Endothelial cell (in vitro differentiated cells): ENCODE measurements around the gene TNFRSF19. TPM values are rescaled to one million over a fixed set of nuclear protein-coding genes. Genes with fewer than 3 reads are reported as not detected.
"Not testable (repeated sequence)": the region's sequence is repeated elsewhere in the genome, so short reads cannot be mapped to it uniquely, and the experiment has no call there.

Experiments
- DNase-seq: peaks from one replicate; pipeline ENCODE4 v3.0.0; 2021; ENCODE audit warnings: low spot score
- H3K27ac Mint-ChIP-seq: one replicate; pipeline ENCODE4 v1.8.0; 2021; ENCODE audit warnings: mixed read lengths, inconsistent platforms; ENCODE audit not compliant: unreplicated experiment
- H3K27me3 Mint-ChIP-seq: one replicate; pipeline ENCODE4 v1.8.0; 2021; ENCODE audit warnings: mild to moderate bottlenecking, moderate library complexity, mixed read lengths, inconsistent platforms; ENCODE audit not compliant: unreplicated experiment
- H3K36me3 Mint-ChIP-seq: one replicate; pipeline ENCODE4 v1.8.0; 2021; ENCODE audit warnings: mild to moderate bottlenecking, low read depth, mixed read lengths, inconsistent platforms; ENCODE audit not compliant: unreplicated experiment
- H3K4me1 Mint-ChIP-seq: one replicate; pipeline ENCODE4 v1.8.0; 2021; ENCODE audit warnings: mild to moderate bottlenecking, mixed read lengths, inconsistent platforms; ENCODE audit not compliant: unreplicated experiment
- H3K4me3 Mint-ChIP-seq: one replicate; pipeline ENCODE4 v1.8.0; 2021; ENCODE audit warnings: mild to moderate bottlenecking, mixed read lengths, inconsistent platforms; ENCODE audit not compliant: unreplicated experiment
- H3K9me3 Mint-ChIP-seq: one replicate; pipeline ENCODE4 v1.8.0; 2021; ENCODE audit warnings: mixed read lengths, inconsistent platforms; ENCODE audit not compliant: unreplicated experiment
- total RNA-seq: library from RNA; stranded (reverse); fragmentation: NEBNext Ultra II Directional; extraction: Animal tissue kit (Norgen Biotek cat#: 25700); gene quantifications from one replicate; pipeline ENCODE4 v1.2.1, GENCODE V29; 2021; ENCODE audit not compliant: unreplicated experiment
- TF ChIP-seq, protein P1 (sequence below): fragments of 200-600 bp; sonication (generic); IDR thresholded peaks from one replicate; pipeline ENCODE4 v1.5.0; 2021; ENCODE audit warnings: antibody characterized with exemption; ENCODE audit not compliant: unreplicated experiment

The TNFRSF19 gene
- total RNA-seq, 1 donor from 2014 or later: 8.8 TPM

GRCh38 chr13:23673867-23674605, 103.8 kb downstream of the TNFRSF19 start:
- TF ChIP-seq, protein P1, sequence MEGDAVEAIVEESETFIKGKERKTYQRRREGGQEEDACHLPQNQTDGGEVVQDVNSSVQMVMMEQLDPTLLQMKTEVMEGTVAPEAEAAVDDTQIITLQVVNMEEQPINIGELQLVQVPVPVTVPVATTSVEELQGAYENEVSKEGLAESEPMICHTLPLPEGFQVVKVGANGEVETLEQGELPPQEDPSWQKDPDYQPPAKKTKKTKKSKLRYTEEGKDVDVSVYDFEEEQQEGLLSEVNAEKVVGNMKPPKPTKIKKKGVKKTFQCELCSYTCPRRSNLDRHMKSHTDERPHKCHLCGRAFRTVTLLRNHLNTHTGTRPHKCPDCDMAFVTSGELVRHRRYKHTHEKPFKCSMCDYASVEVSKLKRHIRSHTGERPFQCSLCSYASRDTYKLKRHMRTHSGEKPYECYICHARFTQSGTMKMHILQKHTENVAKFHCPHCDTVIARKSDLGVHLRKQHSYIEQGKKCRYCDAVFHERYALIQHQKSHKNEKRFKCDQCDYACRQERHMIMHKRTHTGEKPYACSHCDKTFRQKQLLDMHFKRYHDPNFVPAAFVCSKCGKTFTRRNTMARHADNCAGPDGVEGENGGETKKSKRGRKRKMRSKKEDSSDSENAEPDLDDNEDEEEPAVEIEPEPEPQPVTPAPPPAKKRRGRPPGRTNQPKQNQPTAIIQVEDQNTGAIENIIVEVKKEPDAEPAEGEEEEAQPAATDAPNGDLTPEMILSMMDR: no peak
- no peaks in the 10 kb centered on the region for H3K9me3 Mint-ChIP-seq
- no peak overlapping the region for H3K4me3 Mint-ChIP-seq
- no peak for DNase-seq
- H3K27ac Mint-ChIP-seq: no peak overlapping the region
- H3K4me1 Mint-ChIP-seq: no peaks in the 10 kb centered on the region
- peaks cover 4% of the 10 kb centered on the region for H3K27me3 Mint-ChIP-seq
- no peaks in the 10 kb centered on the region for H3K36me3 Mint-ChIP-seq

GRCh38 chr13:23674795-23675640, 104.8 kb downstream of the TNFRSF19 start:
- no peak overlapping the region for H3K4me3 Mint-ChIP-seq
- H3K9me3 Mint-ChIP-seq: no peaks in the 10 kb centered on the region
- TF ChIP-seq, protein P1: no peak
- peaks cover 6% of the 10 kb centered on the region for H3K27me3 Mint-ChIP-seq
- no peaks in the 10 kb centered on the region for H3K4me1 Mint-ChIP-seq
- DNase-seq: no peak
- H3K27ac Mint-ChIP-seq: no peak overlapping the region
- no peaks in the 10 kb centered on the region for H3K36me3 Mint-ChIP-seq

DNA sequence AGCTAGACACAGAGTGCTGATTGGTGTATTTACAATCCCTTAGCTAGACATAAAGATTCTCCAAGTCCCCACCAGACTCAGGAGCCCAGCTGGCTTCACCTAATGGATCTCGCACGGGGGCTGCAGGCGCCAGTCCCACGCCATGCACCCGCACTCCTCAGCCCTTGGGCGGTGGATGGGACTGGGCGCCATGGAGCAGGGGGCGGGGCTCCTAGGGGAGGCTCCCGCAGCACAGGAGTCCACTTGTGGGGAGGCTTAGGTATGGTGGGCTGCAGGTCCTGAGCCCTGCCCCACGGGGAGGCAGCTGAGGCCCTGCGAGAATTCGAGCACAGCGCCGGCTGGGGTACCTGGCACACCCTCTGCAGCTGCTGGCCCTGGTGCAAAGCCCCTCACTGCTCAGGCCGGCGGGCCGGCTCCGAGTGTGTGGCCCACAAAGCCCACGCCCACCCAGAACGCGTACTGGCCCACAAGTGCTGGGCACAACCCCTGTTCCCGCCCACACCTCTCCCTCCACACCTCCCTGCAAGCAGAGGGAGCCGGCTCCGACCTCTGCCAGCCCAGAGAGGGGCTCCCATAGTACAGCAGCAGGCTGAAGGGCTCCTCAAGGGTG, 107.6 kb downstream of the TNFRSF19 start:
- H3K27me3 Mint-ChIP-seq, H3K36me3 Mint-ChIP-seq, H3K27ac Mint-ChIP-seq, H3K4me1 Mint-ChIP-seq, H3K9me3 Mint-ChIP-seq, DNase-seq, H3K4me3 Mint-ChIP-seq: not testable (repeated sequence)

DNA sequence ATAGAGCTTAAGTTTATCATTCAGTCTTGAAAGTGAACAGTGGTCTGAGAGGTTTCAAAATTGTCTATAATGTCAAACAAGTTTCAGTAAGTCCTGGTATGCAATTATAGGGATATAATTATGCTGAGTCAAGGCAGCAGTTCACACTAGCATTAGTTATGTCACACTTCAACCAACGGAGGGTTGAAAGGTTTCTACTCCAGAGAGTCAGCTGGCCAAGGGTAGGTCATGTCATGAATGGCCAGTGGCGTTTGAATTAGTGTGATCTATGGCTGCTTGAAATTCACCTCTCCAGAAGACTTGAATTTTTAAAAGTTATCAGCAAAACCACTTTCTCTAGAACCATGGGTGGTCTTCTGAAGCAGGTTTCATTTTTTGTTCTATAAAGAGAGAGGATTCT, 108.6 kb downstream of the TNFRSF19 start:
- no peak for DNase-seq
- no peaks in the 10 kb centered on the region for H3K9me3 Mint-ChIP-seq
- no peak overlapping the region for H3K4me3 Mint-ChIP-seq
- peaks cover 5% of the 10 kb centered on the region for H3K27me3 Mint-ChIP-seq
- no peaks in the 10 kb centered on the region for H3K4me1 Mint-ChIP-seq
- H3K36me3 Mint-ChIP-seq: no peaks in the 10 kb centered on the region
- H3K27ac Mint-ChIP-seq: no peak overlapping the region
- TF ChIP-seq, protein P1: no peak

- Mint-ChIP-seq H3K4me1 (no peaks in the 10 kb centered on the region), H3K27me3 (peaks cover 5% of the 10 kb centered on the region), H3K36me3 (no peaks in the 10 kb centered on the region), H3K4me3 (no peak overlapping the region), H3K27ac (no peak overlapping the region), H3K9me3 (no peaks in the 10 kb centered on the region)
- no peak for DNase-seq
- TF ChIP-seq, protein P1: no peak
Observed at GRCh38 chr13:23679220-23679619, 109.0 kb downstream of the TNFRSF19 start.
